Naive B cell (primary cell): ENCODE results near the gene TLCD5. TPM values are rescaled to one million over a fixed set of nuclear protein-coding genes. Genes with fewer than 3 reads are reported as not detected.

Experiments used
- ATAC-seq, 2 donors: fragments of 150-1000 bp; cut with Tn5 transposase; 2 replicates each; pipeline ENCODE4 v1.10.0; 2021; ENCODE audit warnings: low read depth in 2 of 2, mild to moderate bottlenecking in 2 of 2, moderate library complexity in 2 of 2
- DNase-seq: peaks from one replicate; pipeline ENCODE4 v3.0.0; 2022
- H3K27ac Mint-ChIP-seq, 6 donors: one replicate each; pipeline ENCODE4 v1.8.0; 2020 to 2022; ENCODE audit warnings: mild to moderate bottlenecking in 6 of 6, mixed read lengths in 6 of 6, moderate library complexity in 5 of 6, inconsistent platforms in 2 of 6
- H3K27me3 Mint-ChIP-seq, 3 donors: one replicate each; pipeline ENCODE4 v1.8.0; 2021 to 2022; ENCODE audit warnings: mixed read lengths in 3 of 3, mild to moderate bottlenecking in 1 of 3
- H3K36me3 Mint-ChIP-seq, 2 donors: one replicate each; pipeline ENCODE4 v1.8.0; 2020 to 2022; ENCODE audit warnings: mixed read lengths in 2 of 2, inconsistent platforms in 1 of 2, mild to moderate bottlenecking in 1 of 2
- H3K4me1 Mint-ChIP-seq, 3 donors: one replicate each; pipeline ENCODE4 v1.8.0; 2020 to 2022; ENCODE audit warnings: mixed read lengths in 3 of 3, inconsistent platforms in 1 of 3, mild to moderate bottlenecking in 1 of 3, moderate library complexity in 1 of 3
- H3K4me3 Mint-ChIP-seq, 8 donors: one replicate each; pipeline ENCODE4 v1.8.0; 2020 to 2022; ENCODE audit warnings: mild to moderate bottlenecking in 8 of 8, mixed read lengths in 8 of 8, moderate library complexity in 8 of 8, inconsistent platforms in 2 of 8
- H3K9me3 Mint-ChIP-seq, 7 donors: one replicate each; pipeline ENCODE4 v1.8.0; 2020 to 2022; ENCODE audit warnings: mixed read lengths in 7 of 7, mild to moderate bottlenecking in 5 of 7, inconsistent platforms in 2 of 7, moderate library complexity in 1 of 7
- polyA plus RNA-seq, 6 donors: library from polyadenylated mRNA; unstranded; fragments of 300-500 nt; fragmentation: Illumina TruSeq; gene quantifications; one replicate each; pipeline ENCODE4 v1.2.3, GENCODE V29; 2021; ENCODE audit warnings: low read depth in 6 of 6

TLCD5 gene
- polyA plus RNA-seq, 6 donors from 2014 or later = not detected

DNA sequence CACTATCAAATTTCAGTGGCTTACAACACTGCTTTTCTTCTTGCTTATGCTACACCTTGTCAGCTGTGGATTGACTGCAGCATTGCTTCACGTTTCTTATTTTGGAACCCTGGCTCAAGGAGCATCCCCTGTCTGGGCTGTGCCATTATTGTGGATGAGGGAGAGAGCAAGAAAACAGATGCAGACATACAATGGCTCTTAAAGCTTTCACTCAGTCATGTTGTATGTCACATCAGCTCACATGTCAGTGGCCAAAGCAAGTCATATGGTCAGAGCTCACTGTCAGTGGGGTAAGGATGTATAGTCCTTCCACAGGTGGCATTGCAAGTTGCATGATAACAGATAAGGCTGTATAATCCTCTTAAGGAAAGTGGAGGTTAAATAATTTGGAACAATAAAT is 21.1 kb downstream of the TLCD5 start:
- Mint-ChIP-seq H3K4me3 (peak overlapping the region in 1 of 8 donors; percentile 10), H3K36me3 (peaks cover 0 to 4% of the 10 kb centered on the region in 2 donors), H3K27ac (no peak overlapping the region), H3K9me3 (peaks cover 0 to 7% (median 2%) of the 10 kb centered on the region in 7 donors), H3K27me3 (peaks cover 63 to 68% (median 67%) of the 10 kb centered on the region in 3 donors), H3K4me1 (peaks cover 25 to 42% (median 37%) of the 10 kb centered on the region in 3 donors)
- DNase-seq = no peak
- no peak for ATAC-seq

GRCh38 chr11:120350637-120351036 is 25.5 kb downstream of the TLCD5 start:
- no peak for DNase-seq
- Mint-ChIP-seq H3K27ac (no peak overlapping the region), H3K4me1 (peaks cover 8 to 23% (median 14%) of the 10 kb centered on the region in 3 donors), H3K9me3 (peaks cover 0 to 3% (median 0%) of the 10 kb centered on the region in 7 donors), H3K27me3 (peaks cover 72 to 80% (median 78%) of the 10 kb centered on the region in 3 donors), H3K36me3 (peaks cover 6 to 9% of the 10 kb centered on the region in 2 donors), H3K4me3 (no peak overlapping the region)
- no peak for ATAC-seq

- H3K9me3 Mint-ChIP-seq = peaks cover 0 to 3% (median 0%) of the 10 kb centered on the region in 7 donors
- H3K36me3 Mint-ChIP-seq = peaks cover 6 to 22% of the 10 kb centered on the region in 2 donors
- DNase-seq = no peak
- H3K4me3 Mint-ChIP-seq = no peak overlapping the region
- ATAC-seq = no peak
- H3K27me3 Mint-ChIP-seq = peaks cover 72 to 79% (median 77%) of the 10 kb centered on the region in 3 donors
- no peak overlapping the region for H3K27ac Mint-ChIP-seq
- H3K4me1 Mint-ChIP-seq = peaks cover 6 to 15% (median 7%) of the 10 kb centered on the region in 3 donors
Measured at GRCh38 chr11:120352405-120352804, 27.3 kb downstream of the TLCD5 start.

DNA sequence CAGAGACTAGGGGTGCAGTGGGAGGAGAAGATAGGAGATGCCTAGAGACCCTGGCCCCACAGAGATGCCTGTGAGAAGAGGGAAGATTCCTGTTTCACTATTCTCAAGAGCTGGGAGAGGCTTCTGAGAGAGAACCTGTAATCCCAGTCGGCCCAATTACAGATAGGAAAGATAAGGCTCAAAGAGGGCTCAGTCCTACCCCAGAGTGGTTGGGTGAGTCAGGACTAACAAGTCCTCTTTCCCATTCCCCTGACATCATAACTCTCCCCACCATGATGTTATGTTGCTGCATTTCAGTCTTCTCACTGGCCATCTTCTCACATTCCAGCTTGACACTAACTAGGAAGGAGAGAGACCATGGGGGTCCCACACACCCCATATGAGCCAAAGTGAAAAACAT is 29.0 kb downstream of the TLCD5 start:
- DNase-seq (no peak), ATAC-seq (no peak)
- Mint-ChIP-seq H3K4me1 (peaks cover 4 to 7% (median 6%) of the 10 kb centered on the region in 3 donors), H3K36me3 (peaks cover 11 to 22% of the 10 kb centered on the region in 2 donors), H3K9me3 (peaks cover 0 to 3% (median 0%) of the 10 kb centered on the region in 7 donors), H3K4me3 (no peak overlapping the region), H3K27me3 (peaks cover 75 to 83% (median 78%) of the 10 kb centered on the region in 3 donors), H3K27ac (no peak overlapping the region)

- no peak for ATAC-seq
- Mint-ChIP-seq H3K36me3 (peaks cover 11 to 22% of the 10 kb centered on the region in 2 donors), H3K9me3 (peaks cover 0 to 3% (median 0%) of the 10 kb centered on the region in 7 donors), H3K27me3 (peaks cover 74 to 82% (median 75%) of the 10 kb centered on the region in 3 donors), H3K4me3 (no peak overlapping the region), H3K4me1 (peaks cover 3 to 6% (median 5%) of the 10 kb centered on the region in 3 donors), H3K27ac (no peak overlapping the region)
- no peak for DNase-seq
Measured at GRCh38 chr11:120354779-120355178, 29.7 kb downstream of the TLCD5 start.

DNA sequence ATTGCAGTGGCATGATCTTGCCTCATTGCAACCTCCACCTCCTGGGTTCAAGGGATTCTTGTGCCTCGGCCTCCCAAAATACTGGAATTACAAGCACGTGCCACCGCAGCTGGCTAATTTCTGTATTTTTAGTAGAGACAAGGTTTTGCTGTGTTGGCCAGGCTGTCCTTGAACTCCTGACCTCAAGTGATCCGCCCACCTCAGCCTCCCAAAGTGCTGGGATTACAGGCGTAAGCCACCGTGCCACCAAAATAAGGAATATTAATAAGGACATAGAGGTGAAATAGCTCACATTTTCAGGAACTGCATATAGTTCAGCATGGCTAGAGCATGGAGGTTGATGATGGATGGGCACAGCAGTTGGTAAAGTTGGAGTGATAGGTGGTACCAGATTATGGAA is 32.5 kb downstream of the TLCD5 start:
- Mint-ChIP-seq H3K4me1 (peaks cover 3 to 9% (median 4%) of the 10 kb centered on the region in 3 donors), H3K4me3 (no peak overlapping the region), H3K9me3 (peaks cover 0 to 3% (median 0%) of the 10 kb centered on the region in 7 donors), H3K36me3 (peaks cover 11 to 22% of the 10 kb centered on the region in 2 donors), H3K27me3 (peaks cover 54 to 61% (median 61%) of the 10 kb centered on the region in 3 donors), H3K27ac (no peak overlapping the region)
- DNase-seq (no peak), ATAC-seq (no peak)

DNA sequence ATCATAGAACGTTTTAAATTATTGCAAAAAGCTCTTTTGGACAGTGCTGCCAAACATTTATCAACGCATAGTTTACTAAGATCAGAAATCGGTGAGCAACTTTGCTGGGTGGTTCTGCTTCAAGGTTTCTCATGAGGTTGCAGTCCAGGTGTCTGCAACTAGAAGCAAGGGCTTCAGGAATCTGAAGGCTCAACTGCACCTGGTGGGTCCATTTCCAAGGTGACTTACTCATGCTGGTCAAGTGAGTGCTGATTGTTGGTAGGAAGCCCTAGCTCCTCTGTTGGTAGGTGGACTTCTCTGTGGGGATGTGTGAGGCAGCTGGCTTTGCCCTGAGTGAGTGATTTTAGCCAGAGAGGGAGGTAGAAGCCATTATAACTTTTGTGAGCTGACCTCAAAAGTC is 33.6 kb downstream of the TLCD5 start:
- Mint-ChIP-seq H3K9me3 (peaks cover 0 to 3% (median 0%) of the 10 kb centered on the region in 7 donors), H3K27ac (no peak overlapping the region), H3K36me3 (peaks cover 6 to 15% of the 10 kb centered on the region in 2 donors), H3K4me3 (no peak overlapping the region), H3K27me3 (peaks cover 43 to 52% (median 51%) of the 10 kb centered on the region in 3 donors), H3K4me1 (peaks cover 3 to 9% (median 4%) of the 10 kb centered on the region in 3 donors)
- DNase-seq (no peak), ATAC-seq (no peak)

DNA sequence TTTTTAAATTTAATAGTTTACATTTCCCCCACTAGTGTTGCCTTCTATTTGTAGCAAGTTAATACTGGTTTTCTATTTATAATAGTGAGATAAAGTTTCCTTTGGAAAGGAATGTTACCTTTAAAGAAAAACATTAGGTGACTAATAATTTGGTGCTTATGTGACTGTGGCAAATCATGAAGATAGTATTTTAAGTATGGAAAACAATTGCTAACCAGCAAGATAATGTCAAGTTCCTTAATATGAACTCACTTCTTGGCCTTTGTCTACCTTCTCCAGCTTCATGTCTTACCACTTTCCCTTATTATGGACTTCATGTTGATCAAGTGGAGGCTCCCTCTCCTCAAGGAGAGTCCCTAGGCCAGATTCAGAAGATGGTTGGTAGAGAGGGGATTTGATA is 38.3 kb downstream of the TLCD5 start:
- peaks cover 0 to 3% (median 0%) of the 10 kb centered on the region in 7 donors for H3K9me3 Mint-ChIP-seq
- no peak overlapping the region for H3K4me3 Mint-ChIP-seq
- DNase-seq (no peak), ATAC-seq (no peak)
- no peaks in the 10 kb centered on the region for H3K36me3 Mint-ChIP-seq
- H3K27me3 Mint-ChIP-seq = peaks cover 8 to 26% (median 21%) of the 10 kb centered on the region in 3 donors
- peaks cover 0 to 9% (median 0%) of the 10 kb centered on the region in 3 donors for H3K4me1 Mint-ChIP-seq
- peak overlapping the region in 2 of 6 donors; percentile 10 to 18 for H3K27ac Mint-ChIP-seq

DNA sequence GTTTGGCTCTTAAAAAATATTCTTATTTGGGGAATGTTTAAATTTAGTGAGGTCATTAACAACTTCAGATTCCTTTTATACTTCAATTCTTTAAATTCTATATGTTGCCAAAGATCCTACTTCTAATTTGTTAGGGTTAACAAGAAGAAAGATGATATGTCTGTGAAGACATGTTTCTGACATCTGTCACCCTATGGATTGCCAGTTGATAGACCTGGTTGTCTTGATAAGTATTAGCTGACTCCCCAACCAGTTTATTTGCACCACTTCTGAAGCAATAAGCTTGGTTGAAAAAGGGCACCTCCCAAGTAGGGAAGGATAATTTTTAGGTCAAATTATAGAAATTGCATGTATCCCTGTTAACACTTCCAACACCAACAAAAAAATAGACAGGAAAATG is 40.4 kb downstream of the TLCD5 start:
- DNase-seq (no peak), ATAC-seq (no peak)
- H3K4me1 Mint-ChIP-seq = peaks cover 0 to 1% (median under 1%) of the 10 kb centered on the region in 3 donors
- no peak overlapping the region for H3K4me3 Mint-ChIP-seq
- no peaks in the 10 kb centered on the region for H3K9me3 Mint-ChIP-seq
- H3K27me3 Mint-ChIP-seq = peaks cover 0 to 14% (median 11%) of the 10 kb centered on the region in 3 donors
- no peaks in the 10 kb centered on the region for H3K36me3 Mint-ChIP-seq
- no peak overlapping the region for H3K27ac Mint-ChIP-seq

GRCh38 chr11:120372296-120372695 is 47.2 kb downstream of the TLCD5 start:
- Mint-ChIP-seq H3K9me3 (peaks cover 0 to 4% (median 0%) of the 10 kb centered on the region in 7 donors), H3K27me3 (peaks cover 0 to 15% (median 5%) of the 10 kb centered on the region in 3 donors), H3K4me1 (peaks cover 0 to 11% (median 8%) of the 10 kb centered on the region in 3 donors), H3K4me3 (no peak overlapping the region), H3K27ac (no peak overlapping the region), H3K36me3 (no peaks in the 10 kb centered on the region)
- DNase-seq (no peak), ATAC-seq (no peak)

GRCh38 chr11:120375076-120375475 is 50.0 kb downstream of the TLCD5 start:
- Mint-ChIP-seq H3K4me1 (peaks cover 6 to 21% (median 17%) of the 10 kb centered on the region in 3 donors), H3K27me3 (peaks cover 0 to 9% (median 5%) of the 10 kb centered on the region in 3 donors), H3K36me3 (peaks cover 0 to 12% of the 10 kb centered on the region in 2 donors), H3K27ac (no peak overlapping the region), H3K9me3 (peaks cover 4 to 22% (median 8%) of the 10 kb centered on the region in 7 donors), H3K4me3 (no peak overlapping the region)
- ATAC-seq (no peak), DNase-seq (no peak)

DNA sequence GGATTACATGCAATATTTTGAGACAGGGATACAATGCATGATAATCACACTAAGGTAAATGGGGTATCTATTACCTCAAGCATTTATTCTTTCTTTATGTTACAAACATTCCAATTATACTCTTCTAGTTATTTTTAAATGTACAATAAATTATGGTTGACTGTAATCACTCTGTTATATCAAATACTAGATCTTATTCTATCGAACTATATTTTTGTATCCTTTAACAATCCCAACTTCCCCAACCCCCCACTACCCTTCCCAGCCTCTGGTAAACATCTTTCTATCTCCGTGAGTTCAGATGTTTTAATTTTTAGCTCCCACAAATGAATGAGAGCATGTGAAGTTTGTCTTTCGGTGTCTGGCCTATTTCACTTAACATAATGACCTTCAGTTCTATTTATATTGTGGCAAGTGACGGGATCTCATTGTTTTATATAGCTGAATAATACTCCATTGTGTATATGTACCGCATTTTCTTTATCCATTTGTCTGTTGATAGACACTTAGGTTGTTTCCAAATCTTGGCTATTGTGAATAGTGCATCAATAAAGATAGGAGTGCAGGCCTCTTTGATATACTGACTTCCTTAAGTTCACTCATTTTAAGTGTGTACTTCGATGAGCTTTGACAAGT is 51.6 kb downstream of the TLCD5 start:
- H3K4me1 Mint-ChIP-seq = peaks cover 14 to 24% (median 19%) of the 10 kb centered on the region in 3 donors
- H3K27ac Mint-ChIP-seq = no peak overlapping the region
- no peak for DNase-seq
- no peak overlapping the region for H3K4me3 Mint-ChIP-seq
- H3K27me3 Mint-ChIP-seq = peaks cover 0 to 17% (median 14%) of the 10 kb centered on the region in 3 donors
- peaks cover 0 to 12% of the 10 kb centered on the region in 2 donors for H3K36me3 Mint-ChIP-seq
- no peak for ATAC-seq
- H3K9me3 Mint-ChIP-seq = peaks cover 4 to 22% (median 11%) of the 10 kb centered on the region in 7 donors

- no peak overlapping the region for H3K27ac Mint-ChIP-seq
- peaks cover 21 to 35% (median 22%) of the 10 kb centered on the region in 3 donors for H3K4me1 Mint-ChIP-seq
Measured at GRCh38 chr11:120378474-120378873, 53.4 kb downstream of the TLCD5 start.

GRCh38 chr11:120381401-120381800 is 56.3 kb downstream of the TLCD5 start:
- H3K27ac Mint-ChIP-seq = peak overlapping the region in 1 of 6 donors; percentile 58
- H3K9me3 Mint-ChIP-seq = peaks cover 4 to 38% (median 16%) of the 10 kb centered on the region in 7 donors
- H3K4me3 Mint-ChIP-seq = no peak overlapping the region
- DNase-seq (no peak), ATAC-seq (no peak)
- peaks cover 0 to 26% (median 18%) of the 10 kb centered on the region in 3 donors for H3K27me3 Mint-ChIP-seq
- H3K36me3 Mint-ChIP-seq = peaks cover 0 to 24% of the 10 kb centered on the region in 2 donors
- H3K4me1 Mint-ChIP-seq = peaks cover 20 to 36% (median 25%) of the 10 kb centered on the region in 3 donors

More at GRCh38 chr11:120378474-120378873, 53.4 kb downstream of the TLCD5 start:
- no peak for ATAC-seq
- H3K27me3 Mint-ChIP-seq = peaks cover 0 to 26% (median 13%) of the 10 kb centered on the region in 3 donors
- peaks cover 4 to 34% (median 16%) of the 10 kb centered on the region in 7 donors for H3K9me3 Mint-ChIP-seq
- peaks cover 0 to 24% of the 10 kb centered on the region in 2 donors for H3K36me3 Mint-ChIP-seq
- no peak overlapping the region for H3K4me3 Mint-ChIP-seq
- DNase-seq = no peak
